Suprapubic skin (tissue), 4 donors: ENCODE results near the gene CRYBG1. TPM values are rescaled to one million over a fixed set of nuclear protein-coding genes. Genes with fewer than 3 reads are reported as not detected.

Experiments
- DNase-seq, 2 donors: peaks; one replicate each; pipeline ENCODE4 v3.0.0-alpha.2; 2019; ENCODE audit warnings: low spot score in 2 of 2
- H3K27ac ChIP-seq: fragments of 200-600 bp; sonication (generic); one replicate; pipeline ENCODE4 v1.5.1; 2019
- H3K27me3 ChIP-seq: fragments of 200-600 bp; sonication (generic); one replicate; pipeline ENCODE4 v1.5.1; 2019
- H3K36me3 ChIP-seq: fragments of 200-600 bp; sonication (generic); one replicate; pipeline ENCODE4 v1.5.1; 2019
- H3K4me1 ChIP-seq: fragments of 200-600 bp; sonication (generic); one replicate; pipeline ENCODE4 v1.5.1; 2019
- H3K4me3 ChIP-seq: fragments of 200-600 bp; sonication (generic); one replicate; pipeline ENCODE4 v1.5.1; 2019; ENCODE audit warnings: mild to moderate bottlenecking
- H3K9me3 ChIP-seq: fragments of 200-600 bp; sonication (generic); one replicate; pipeline ENCODE4 v1.5.1; 2019
- CTCF ChIP-seq, 2 donors: fragments of 200-600 bp in 1 of 2; fragments of 450-650 bp in 1 of 2; sonication (generic) in 1 of 2; IDR thresholded peaks; one replicate each; pipeline ENCODE4 v1.5.1; 2016 to 2019; ENCODE audit warnings: antibody characterized with exemption in 2 of 2, mild to moderate bottlenecking in 1 of 2, moderate library complexity in 1 of 2
- EP300 ChIP-seq: sonication (generic); formaldehyde crosslinking; IDR thresholded peaks from one replicate; pipeline ENCODE4 v1.6.1; 2017; ENCODE audit warnings: antibody characterized with exemption
- POLR2A ChIP-seq, 2 donors: fragments of 450-650 bp; IDR thresholded peaks; one replicate each; pipeline ENCODE4 v1.6.1; 2017; ENCODE audit warnings: antibody characterized with exemption in 2 of 2, mild to moderate bottlenecking in 2 of 2, moderate library complexity in 2 of 2
- POLR2AphosphoS5 ChIP-seq, 3 donors: sonication (generic); formaldehyde crosslinking; IDR thresholded peaks; one replicate each; pipeline ENCODE4 v1.6.1; 2017; ENCODE audit warnings: antibody characterized with exemption in 3 of 3
- WGBS: methylation state at CpG from one replicate; pipeline ENCODE4 v1.1.5; 2018; 5-methylcytosine and 5-hydroxymethylcytosine counted together
- total RNA-seq, 4 donors: library from RNA; depleted of rRNA; stranded (reverse); fragments of >200 nt; gene quantifications; one replicate each; pipeline ENCODE4 v1.1.0, GENCODE V29; 2016

CRYBG1 gene
- total RNA-seq, 4 donors from 2014 or later = 91.8 to 124 (median 99.7) TPM

- Histone ChIP-seq H3K4me3 (no peak overlapping the region), H3K9me3 (no peaks in the 10 kb centered on the region), H3K4me1 (no peaks in the 10 kb centered on the region), H3K27ac (no peak overlapping the region), H3K27me3 (no peaks in the 10 kb centered on the region), H3K36me3 (no peaks in the 10 kb centered on the region)
- TF ChIP-seq EP300 (no peak), CTCF (IDR thresholded peaks at IDR 0.05) (no peak), POLR2A (IDR thresholded peaks at IDR 0.05) (no peak), POLR2AphosphoS5 (IDR thresholded peaks at IDR 0.05) (no peak)
- 74% methylated on average over 5 of the region's 5 CpGs for WGBS
- DNase-seq = no peak
Observed at GRCh38 chr6:106425382-106425781, 64.9 kb downstream of the CRYBG1 start.

- DNase-seq = no peak
- H3K36me3 ChIP-seq = no peaks in the 10 kb centered on the region
- H3K4me1 ChIP-seq = no peaks in the 10 kb centered on the region
- H3K9me3 ChIP-seq = no peaks in the 10 kb centered on the region
- H3K27ac ChIP-seq = no peak overlapping the region
- no peak for TF ChIP-seq POLR2A (IDR thresholded peaks at IDR 0.05)
- no peak for TF ChIP-seq CTCF (IDR thresholded peaks at IDR 0.05)
- H3K4me3 ChIP-seq = no peak overlapping the region
- H3K27me3 ChIP-seq = no peaks in the 10 kb centered on the region
- 82% methylated on average over 5 of the region's 5 CpGs for whole genome bisulfite sequencing
Observed at GRCh38 chr6:106426250-106426970, 65.9 kb downstream of the CRYBG1 start.

- Histone ChIP-seq H3K9me3 (no peaks in the 10 kb centered on the region), H3K4me3 (no peak overlapping the region), H3K27ac (no peak overlapping the region), H3K4me1 (no peaks in the 10 kb centered on the region), H3K36me3 (no peaks in the 10 kb centered on the region), H3K27me3 (no peaks in the 10 kb centered on the region)
- WGBS = 91% methylated on average over 7 of the region's 7 CpGs
- DNase-seq = no peak
- no peak for TF ChIP-seq CTCF (IDR thresholded peaks at IDR 0.05)
- no peak for TF ChIP-seq EP300
- no peak for TF ChIP-seq POLR2AphosphoS5 (IDR thresholded peaks at IDR 0.05)
- TF ChIP-seq POLR2A (IDR thresholded peaks at IDR 0.05) = no peak
Observed at GRCh38 chr6:106430466-106430865, 69.9 kb downstream of the CRYBG1 start.

- Histone ChIP-seq H3K27ac (no peak overlapping the region), H3K4me1 (no peaks in the 10 kb centered on the region), H3K4me3 (no peak overlapping the region), H3K9me3 (no peaks in the 10 kb centered on the region), H3K36me3 (no peaks in the 10 kb centered on the region), H3K27me3 (no peaks in the 10 kb centered on the region)
- DNase-seq = no peak
- WGBS = 93% methylated on average over 4 of the region's 4 CpGs
- TF ChIP-seq POLR2AphosphoS5 (IDR thresholded peaks at IDR 0.05) (no peak), EP300 (no peak)
Observed at GRCh38 chr6:106431405-106431804, 70.9 kb downstream of the CRYBG1 start.

- TF ChIP-seq EP300 = no peak
- no peak for TF ChIP-seq POLR2A (IDR thresholded peaks at IDR 0.05)
- no peak for TF ChIP-seq POLR2AphosphoS5 (IDR thresholded peaks at IDR 0.05)
- no peak for TF ChIP-seq CTCF (IDR thresholded peaks at IDR 0.05)
- no peak overlapping the region for H3K27ac ChIP-seq
- WGBS = 80% methylated on average over 3 of the region's 3 CpGs
Observed at GRCh38 chr6:106431972-106432371, 71.5 kb downstream of the CRYBG1 start.

GRCh38 chr6:106434530-106434929 is 74.0 kb downstream of the CRYBG1 start:
- no peak for TF ChIP-seq EP300
- TF ChIP-seq POLR2A (IDR thresholded peaks at IDR 0.05) = no peak
- TF ChIP-seq POLR2AphosphoS5 (IDR thresholded peaks at IDR 0.05) = no peak
- no peak for TF ChIP-seq CTCF (IDR thresholded peaks at IDR 0.05)
- no peak for DNase-seq
- Histone ChIP-seq H3K36me3 (no peaks in the 10 kb centered on the region), H3K4me3 (no peak overlapping the region), H3K27me3 (no peaks in the 10 kb centered on the region), H3K27ac (no peak overlapping the region), H3K4me1 (no peaks in the 10 kb centered on the region), H3K9me3 (no peaks in the 10 kb centered on the region)

More at GRCh38 chr6:106431972-106432371, 71.5 kb downstream of the CRYBG1 start:
- Histone ChIP-seq H3K4me1 (no peaks in the 10 kb centered on the region), H3K36me3 (no peaks in the 10 kb centered on the region), H3K4me3 (no peak overlapping the region), H3K27me3 (no peaks in the 10 kb centered on the region), H3K9me3 (no peaks in the 10 kb centered on the region)
- DNase-seq = no peak
